A204.1 (cell line): ENCODE measurements around the gene GOLGA8N.
"Not testable (repeated sequence)": the region's sequence is repeated elsewhere in the genome, so short reads cannot be mapped to it uniquely, and the experiment has no call there.

Experiments
- FAIRE-seq: peaks from 2 replicates; lab custom pipeline; 2012; peaks lifted over from hg19 to GRCh38; lab: Jason Lieb, UNC

The GOLGA8N gene

GRCh38 chr15:32593151-32593550, at the start of gene GOLGA8N:
GOLGA8N (plus strand) TSS chr15:32593456.
- FAIRE-seq: not testable (repeated sequence)

GRCh38 chr15:32543456-32543855, 49.8 kb upstream of the GOLGA8N start:
- not testable (repeated sequence) for FAIRE-seq

GRCh38 chr15:32545129-32545528, 48.1 kb upstream of the GOLGA8N start:
- FAIRE-seq: not testable (repeated sequence)

- not testable (repeated sequence) for FAIRE-seq
Observed at GRCh38 chr15:32554587-32554986, 38.7 kb upstream of the GOLGA8N start.

GRCh38 chr15:32562198-32562597, 31.1 kb upstream of the GOLGA8N start:
- peak; percentile 91 for FAIRE-seq

- not testable (repeated sequence) for FAIRE-seq
Observed at GRCh38 chr15:32568988-32569387, 24.3 kb upstream of the GOLGA8N start.

- FAIRE-seq: not testable (repeated sequence)
Observed at GRCh38 chr15:32578482-32578881, 14.8 kb upstream of the GOLGA8N start.

GRCh38 chr15:32585844-32586243, 7.4 kb upstream of the GOLGA8N start:
- not testable (repeated sequence) for FAIRE-seq

GRCh38 chr15:32609518-32609917, 16.3 kb downstream of the GOLGA8N start:
- not testable (repeated sequence) for FAIRE-seq

- FAIRE-seq: peak; percentile 87
Observed at GRCh38 chr15:32610719-32611118, 17.5 kb downstream of the GOLGA8N start.

GRCh38 chr15:32614712-32615050, 21.4 kb downstream of the GOLGA8N start:
- not testable (repeated sequence) for FAIRE-seq

GRCh38 chr15:32615051-32615870, 22.0 kb downstream of the GOLGA8N start, which contains the start of gene ARHGAP11A:
ARHGAP11A (plus strand) TSS chr15:32615504; CDS start chr15:32616212, 708 bp downstream.
- FAIRE-seq: peak; percentile 86

GRCh38 chr15:32615871-32616426, 22.7 kb downstream of the GOLGA8N start:
- not testable (repeated sequence) for FAIRE-seq

GRCh38 chr15:32636410-32636809, 43.2 kb downstream of the GOLGA8N start:
- FAIRE-seq: no peak

- no peak for FAIRE-seq
Observed at GRCh38 chr15:32636908-32637567, 43.8 kb downstream of the GOLGA8N start.

- no peak for FAIRE-seq
Observed at GRCh38 chr15:32637704-32638103, 44.4 kb downstream of the GOLGA8N start.

GRCh38 chr15:32641517-32642059, 48.3 kb downstream of the GOLGA8N start, which contains the start of gene SCG5:
SCG5 (plus strand) TSS chr15:32641710; CDS start chr15:32643593, 1,883 bp downstream.
- FAIRE-seq: no peak

- no peak for FAIRE-seq
Observed at GRCh38 chr15:32642667-32643435, 49.6 kb downstream of the GOLGA8N start.

- no peak for FAIRE-seq
Observed at GRCh38 chr15:32643907-32644445, 50.7 kb downstream of the GOLGA8N start.

GRCh38 chr15:32646291-32646690, 53.0 kb downstream of the GOLGA8N start:
- no peak for FAIRE-seq

- FAIRE-seq: no peak
Observed at GRCh38 chr15:32649342-32649741, 56.1 kb downstream of the GOLGA8N start.
